Esophagus squamous epithelium (tissue), 5 donors: ENCODE results near the gene HSF2BP. TPM values are rescaled to one million over a fixed set of nuclear protein-coding genes. Genes with fewer than 3 reads are reported as not detected.
A peak's percentile ranks its signal among the peaks of the same experiment; 100 is the strongest.

Experiments
- DNase-seq: peaks from one replicate; lab custom pipeline; 2025; lab: John Stamatoyannopoulos, UW
- H3K27ac ChIP-seq, 4 donors: fragments of 200-600 bp; sonication (generic); one replicate each; pipeline ENCODE4 v1.5.1; 2016 to 2019; ENCODE audit warnings: mild to moderate bottlenecking in 1 of 4
- H3K27me3 ChIP-seq, 4 donors: fragments of 200-600 bp; sonication (generic); 1 replicate in 3 of 4; 2 replicates in 1 of 4; pipeline versions ENCODE4 v1.5.1 to v1.6.0; 2017 to 2021; ENCODE audit warnings: antibody characterized with exemption in 1 of 4
- H3K36me3 ChIP-seq, 3 donors: fragments of 200-600 bp; sonication (generic); one replicate each; pipeline ENCODE4 v1.5.1; 2016 to 2019
- H3K4me1 ChIP-seq, 3 donors: fragments of 200-600 bp; sonication (generic); one replicate each; pipeline ENCODE4 v1.5.1; 2017 to 2019
- H3K4me3 ChIP-seq, 4 donors: fragments of 200-600 bp; sonication (generic); 1 replicate in 3 of 4; 2 replicates in 1 of 4; pipeline ENCODE4 v1.5.1; 2016 to 2019; ENCODE audit warnings: mild to moderate bottlenecking in 2 of 4, moderate library complexity in 1 of 4
- H3K9me3 ChIP-seq, 3 donors: fragments of 200-600 bp; sonication (generic); one replicate each; pipeline ENCODE4 v1.5.1; 2016 to 2019
- CTCF ChIP-seq, 6 experiments: fragments of 450-650 bp in 4 of 6; fragments of 200-600 bp in 2 of 6; sonication (generic) in 2 of 6; IDR thresholded peaks; one replicate each; pipeline ENCODE4 v1.5.1; 2016 to 2019; ENCODE audit warnings: antibody characterized with exemption in 6 of 6, mild to moderate bottlenecking in 4 of 6, moderate library complexity in 4 of 6
- POLR2A ChIP-seq, 4 donors: fragments of 450-650 bp; IDR thresholded peaks; one replicate each; pipeline ENCODE4 v1.6.1; 2017; ENCODE audit warnings: antibody characterized with exemption in 4 of 4, mild to moderate bottlenecking in 4 of 4, moderate library complexity in 3 of 4
- WGBS, 2 donors: methylation state at CpG; one replicate each; pipeline ENCODE4 v1.1.5; 2018; 5-methylcytosine and 5-hydroxymethylcytosine counted together
- intact Hi-C: fragments of 100-400 bp; cut with DNase I; formaldehyde crosslinking; loops from one replicate; pipeline ENCODE4 v1.15.0; 2022
- total RNA-seq, 4 donors: library from RNA; depleted of rRNA; stranded (reverse); fragments of >200 nt; gene quantifications; one replicate each; pipeline ENCODE4 v1.1.0, GENCODE V29; 2016
- donor health status: DM: yes; HTN: yes; CAD: no.

The HSF2BP gene
- total RNA-seq, 4 donors from 2014 or later, result 0.35 to 1.1 (median 0.76) TPM; not detected in 1

DNA sequence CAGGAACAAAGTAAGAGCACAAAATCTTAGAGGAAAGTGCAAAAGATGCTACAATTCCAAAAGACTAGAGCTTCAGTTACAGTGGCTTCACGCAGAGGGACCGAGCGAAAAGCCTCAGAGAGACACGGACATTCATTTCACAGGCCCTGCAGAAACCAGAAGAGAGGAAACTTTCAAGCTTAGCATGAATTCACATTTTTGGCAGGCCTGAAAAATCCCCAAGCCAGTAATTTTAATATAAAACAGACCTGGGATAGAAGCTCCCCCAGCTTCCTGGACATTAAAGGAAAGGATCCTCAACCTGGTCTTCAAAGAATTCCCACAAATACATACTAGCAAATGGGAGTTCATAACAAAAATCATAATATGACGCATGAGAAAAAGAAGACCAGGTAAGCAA, 66.2 kb downstream of the HSF2BP start:
- no peaks in the 10 kb centered on the region for H3K27me3 ChIP-seq
- no peak for TF ChIP-seq POLR2A (IDR thresholded peaks at IDR 0.05)
- TF ChIP-seq CTCF (IDR thresholded peaks at IDR 0.05), result no peak
- no peak overlapping the region for H3K4me3 ChIP-seq
- no peak overlapping the region for H3K27ac ChIP-seq
- H3K9me3 ChIP-seq, result no peaks in the 10 kb centered on the region
- 89 to 91% methylated on average over 5 of the region's 5 CpGs for WGBS, 2 donors
- no peak for DNase-seq
- no peaks in the 10 kb centered on the region for H3K4me1 ChIP-seq
- H3K36me3 ChIP-seq, result no peaks in the 10 kb centered on the region
- intact Hi-C loops, result no loop called here

DNA sequence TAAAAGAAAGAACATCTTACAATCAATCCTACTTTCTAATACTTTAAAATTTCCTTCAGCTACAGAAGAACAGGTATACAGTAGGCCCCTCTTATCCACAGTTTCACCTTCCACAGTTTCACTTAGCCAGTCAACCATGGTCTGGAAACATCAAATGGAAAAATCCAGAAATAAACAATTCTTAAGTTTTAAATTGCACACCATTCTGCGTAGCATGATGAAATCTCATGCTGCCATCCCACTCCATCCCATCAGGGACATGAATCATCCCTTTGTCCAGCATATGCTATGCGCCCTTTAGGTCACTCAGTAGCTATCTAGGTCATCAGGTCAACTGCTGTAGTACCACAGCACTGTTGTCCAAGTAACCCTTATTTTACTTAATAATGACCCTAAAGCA, 67.7 kb downstream of the HSF2BP start:
- Histone ChIP-seq H3K27ac (no peak overlapping the region), H3K9me3 (no peaks in the 10 kb centered on the region), H3K27me3 (no peaks in the 10 kb centered on the region), H3K4me1 (peaks cover 0 to 8% (median 1%) of the 10 kb centered on the region in 3 donors), H3K4me3 (no peak overlapping the region), H3K36me3 (no peaks in the 10 kb centered on the region)
- 80 to 88% methylated on average over 2 of the region's 2 CpGs for WGBS, 2 donors
- TF ChIP-seq CTCF (IDR thresholded peaks at IDR 0.05), result no peak
- intact Hi-C loops, result no loop called here
- no peak for DNase-seq

DNA sequence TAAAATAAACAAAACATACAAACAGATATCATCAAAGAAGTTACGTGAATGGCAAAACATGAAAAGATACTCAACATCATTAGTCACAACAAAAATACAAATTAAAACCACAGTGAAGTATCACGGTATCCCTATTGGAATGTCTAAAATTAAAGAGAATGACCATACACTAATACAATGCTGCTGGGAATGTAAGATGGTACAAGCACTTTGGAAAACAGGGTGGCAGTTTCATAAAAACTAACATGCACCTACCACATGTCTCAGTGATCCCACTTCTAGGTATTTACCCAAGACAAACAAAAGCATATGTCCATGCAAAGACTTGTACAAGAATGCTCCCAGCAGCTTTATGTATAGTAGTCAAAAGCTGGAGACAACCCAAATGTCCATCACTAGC, 69.1 kb downstream of the HSF2BP start:
- Histone ChIP-seq H3K9me3 (no peaks in the 10 kb centered on the region), H3K4me3 (no peak overlapping the region), H3K4me1 (peaks cover 0 to 22% (median 10%) of the 10 kb centered on the region in 3 donors), H3K27me3 (no peaks in the 10 kb centered on the region), H3K27ac (no peak overlapping the region), H3K36me3 (no peaks in the 10 kb centered on the region)
- WGBS, 2 donors, result 84 to 89% methylated on average over 2 of the region's 2 CpGs
- no peak for DNase-seq
- TF ChIP-seq POLR2A (IDR thresholded peaks at IDR 0.05), result no peak
- TF ChIP-seq CTCF (IDR thresholded peaks at IDR 0.05), result no peak
- intact Hi-C loops, result no loop called here

DNA sequence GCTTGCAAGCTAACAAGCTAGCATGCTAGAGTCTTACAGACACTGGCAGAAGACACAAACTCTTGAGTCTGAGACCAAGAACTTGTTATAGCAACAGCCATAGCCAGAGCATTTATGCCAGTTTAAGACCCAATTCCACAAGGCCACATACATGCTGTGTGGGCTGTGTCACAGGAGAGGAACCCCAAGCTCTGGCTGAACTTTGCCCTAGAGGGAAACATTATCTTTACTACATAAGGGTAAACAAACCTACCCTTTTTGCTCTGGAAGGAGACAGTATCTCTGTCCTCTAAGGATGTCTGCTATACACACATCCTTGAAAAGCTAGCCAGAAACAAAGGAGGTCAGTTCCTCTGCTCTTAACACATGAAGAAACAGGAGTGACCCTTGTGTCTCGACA, 70.3 kb downstream of the HSF2BP start:
- WGBS, 2 donors, result 82 to 93% methylated on average over 1 of the region's 1 CpG
- peaks cover 0 to 25% (median 13%) of the 10 kb centered on the region in 3 donors for H3K4me1 ChIP-seq
- no peaks in the 10 kb centered on the region for H3K9me3 ChIP-seq
- H3K4me3 ChIP-seq, result no peak overlapping the region
- no peak for TF ChIP-seq CTCF (IDR thresholded peaks at IDR 0.05)
- no peak for TF ChIP-seq POLR2A (IDR thresholded peaks at IDR 0.05)
- H3K36me3 ChIP-seq, result no peaks in the 10 kb centered on the region
- intact Hi-C loops, result no loop called here
- no peak for DNase-seq
- H3K27ac ChIP-seq, result no peak overlapping the region
- no peaks in the 10 kb centered on the region for H3K27me3 ChIP-seq

- Histone ChIP-seq H3K9me3 (no peaks in the 10 kb centered on the region), H3K27ac (peak overlapping the region; percentile 32 to 82 (median 75)), H3K36me3 (no peaks in the 10 kb centered on the region), H3K4me3 (no peak overlapping the region), H3K27me3 (no peaks in the 10 kb centered on the region), H3K4me1 (peaks cover 0 to 25% (median 13%) of the 10 kb centered on the region in 3 donors)
- WGBS, 2 donors, result 14 to 22% methylated on average over 9 of the region's 9 CpGs
- DNase-seq, result no peak
- TF ChIP-seq CTCF (IDR thresholded peaks at IDR 0.05) (no peak), POLR2A (IDR thresholded peaks at IDR 0.05) (no peak)
- intact Hi-C loops, result no loop called here
Observed at GRCh38 chr21:43585924-43586413, 73.3 kb downstream of the HSF2BP start.
